Limb (tissue), 2 donors: Measurements from ENCODE around the gene TTYH3.

Source experiments
- DNase-seq, 2 donors: peaks; one replicate each; pipeline ENCODE4 v3.0.0-alpha.2; 2016; ENCODE audit errors: extremely low spot score in 2 of 2

TTYH3 gene

GRCh38 chr7:2646680-2647571 lies 15.1 kb downstream of the TTYH3 start:
- no peak for DNase-seq

- DNase-seq, result no peak
Measured at GRCh38 chr7:2647594-2648172, 15.9 kb downstream of the TTYH3 start.

- DNase-seq, result no peak
Measured at GRCh38 chr7:2649139-2649838, 17.5 kb downstream of the TTYH3 start.

GRCh38 chr7:2649991-2650390 lies 18.2 kb downstream of the TTYH3 start:
- DNase-seq, result no peak

GRCh38 chr7:2650451-2650850 lies 18.7 kb downstream of the TTYH3 start:
- DNase-seq, result no peak

GRCh38 chr7:2651336-2651735 lies 19.6 kb downstream of the TTYH3 start:
- DNase-seq, result no peak

GRCh38 chr7:2651847-2652735 lies 20.3 kb downstream of the TTYH3 start:
- DNase-seq, result no peak

- no peak for DNase-seq
Measured at GRCh38 chr7:2652736-2653060, 20.9 kb downstream of the TTYH3 start.

- DNase-seq, result no peak
Measured at GRCh38 chr7:2654059-2654458, 22.3 kb downstream of the TTYH3 start.

- DNase-seq, result no peak
Measured at GRCh38 chr7:2655870-2656614, 24.3 kb downstream of the TTYH3 start.

- no peak for DNase-seq
Measured at GRCh38 chr7:2657208-2657607, 25.4 kb downstream of the TTYH3 start.

- no peak for DNase-seq
Measured at GRCh38 chr7:2657920-2658671, 26.3 kb downstream of the TTYH3 start.

- DNase-seq, result no peak
Measured at GRCh38 chr7:2658941-2659340, 27.2 kb downstream of the TTYH3 start.

- DNase-seq, result no peak
Measured at GRCh38 chr7:2659556-2660358, 28.0 kb downstream of the TTYH3 start.

- DNase-seq, result no peak
Measured at GRCh38 chr7:2660359-2661095, 28.7 kb downstream of the TTYH3 start.

GRCh38 chr7:2661096-2661449 lies 29.3 kb downstream of the TTYH3 start:
- no peak for DNase-seq

GRCh38 chr7:2661602-2662272 lies 30.0 kb downstream of the TTYH3 start:
- DNase-seq, result no peak
